ENCODE results near the gene OSMR.

The OSMR gene

GRCh38 chr5:38879078-38879460 lies 33.3 kb downstream of the OSMR start:
- TF ChIP-seq, protein P1, sequence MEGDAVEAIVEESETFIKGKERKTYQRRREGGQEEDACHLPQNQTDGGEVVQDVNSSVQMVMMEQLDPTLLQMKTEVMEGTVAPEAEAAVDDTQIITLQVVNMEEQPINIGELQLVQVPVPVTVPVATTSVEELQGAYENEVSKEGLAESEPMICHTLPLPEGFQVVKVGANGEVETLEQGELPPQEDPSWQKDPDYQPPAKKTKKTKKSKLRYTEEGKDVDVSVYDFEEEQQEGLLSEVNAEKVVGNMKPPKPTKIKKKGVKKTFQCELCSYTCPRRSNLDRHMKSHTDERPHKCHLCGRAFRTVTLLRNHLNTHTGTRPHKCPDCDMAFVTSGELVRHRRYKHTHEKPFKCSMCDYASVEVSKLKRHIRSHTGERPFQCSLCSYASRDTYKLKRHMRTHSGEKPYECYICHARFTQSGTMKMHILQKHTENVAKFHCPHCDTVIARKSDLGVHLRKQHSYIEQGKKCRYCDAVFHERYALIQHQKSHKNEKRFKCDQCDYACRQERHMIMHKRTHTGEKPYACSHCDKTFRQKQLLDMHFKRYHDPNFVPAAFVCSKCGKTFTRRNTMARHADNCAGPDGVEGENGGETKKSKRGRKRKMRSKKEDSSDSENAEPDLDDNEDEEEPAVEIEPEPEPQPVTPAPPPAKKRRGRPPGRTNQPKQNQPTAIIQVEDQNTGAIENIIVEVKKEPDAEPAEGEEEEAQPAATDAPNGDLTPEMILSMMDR (IDR thresholded peaks at IDR 0.05) = no peak

- TF ChIP-seq, protein P1 (IDR thresholded peaks at IDR 0.05) = no peak
These were observed 38.0 kb downstream of the OSMR start for GRCh38 chr5:38883842-38884241.

DNA sequence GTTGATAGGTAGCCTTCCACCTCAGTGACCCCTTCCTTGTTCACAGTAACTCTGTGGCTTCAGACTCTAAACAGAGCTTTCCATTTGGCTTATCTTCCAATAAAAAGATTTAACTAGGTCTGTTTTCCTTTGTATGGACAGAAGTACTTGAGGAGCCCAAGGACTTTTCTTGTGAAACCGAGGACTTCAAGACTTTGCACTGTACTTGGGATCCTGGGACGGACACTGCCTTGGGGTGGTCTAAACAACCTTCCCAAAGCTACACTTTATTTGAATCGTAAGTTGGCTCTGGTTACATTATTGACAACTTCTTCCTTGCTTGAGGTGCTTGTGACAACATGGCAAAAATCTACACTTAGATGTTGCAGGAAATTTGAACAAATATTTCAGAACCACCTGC lies 39.4 kb downstream of the OSMR start:
- TF ChIP-seq, protein P1 (IDR thresholded peaks at IDR 0.05) = no peak

DNA sequence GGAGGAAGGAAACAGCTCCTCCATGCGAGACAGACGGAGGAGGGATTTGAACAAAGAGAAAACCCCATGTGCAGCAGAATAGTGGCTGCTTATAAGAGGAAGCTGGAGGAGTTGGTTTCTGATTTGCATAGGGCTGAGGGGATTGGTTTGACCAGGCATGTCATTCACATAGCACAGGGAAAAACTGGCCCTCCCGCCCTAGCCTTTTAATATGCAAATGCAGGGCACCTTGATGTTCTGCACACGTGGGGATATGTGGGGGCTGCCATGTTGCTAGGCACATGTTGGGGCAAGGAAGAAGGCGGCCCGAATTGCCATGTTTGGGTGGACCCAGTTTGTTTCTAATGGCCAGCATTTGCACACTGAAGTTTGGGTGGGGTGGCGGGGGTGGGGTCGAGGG lies 42.2 kb downstream of the OSMR start:
- TF ChIP-seq, protein P1 (IDR thresholded peaks at IDR 0.05) = no peak

- TF ChIP-seq, protein P1 (IDR thresholded peaks at IDR 0.05) = no peak
These were observed 43.6 kb downstream of the OSMR start for GRCh38 chr5:38889424-38889823.

- TF ChIP-seq, protein P1 (IDR thresholded peaks at IDR 0.05) = no peak
These were observed 45.8 kb downstream of the OSMR start for GRCh38 chr5:38891563-38891962.

DNA sequence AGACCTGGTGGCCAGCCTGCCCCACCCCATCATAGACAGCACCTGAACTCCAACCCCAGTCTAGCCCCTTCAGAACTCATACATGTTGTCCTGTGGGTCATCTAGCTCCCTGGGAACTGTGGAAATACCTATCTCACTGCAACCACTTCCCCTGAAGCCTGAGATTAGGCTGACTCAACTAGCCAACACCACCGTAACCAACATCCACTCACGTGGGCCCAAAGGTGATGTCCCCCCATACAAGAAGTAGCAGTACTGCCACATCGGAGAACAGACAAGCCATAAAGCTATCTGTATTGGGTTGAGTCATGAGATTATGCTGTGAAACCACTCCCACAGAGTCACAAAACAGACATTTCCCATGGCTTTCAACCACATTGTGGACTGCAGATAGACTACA lies 46.6 kb downstream of the OSMR start:
- TF ChIP-seq, protein P1 (IDR thresholded peaks at IDR 0.05) = no peak

GRCh38 chr5:38896760-38897159 lies 50.9 kb downstream of the OSMR start:
- TF ChIP-seq, protein P1 (IDR thresholded peaks at IDR 0.05) = no peak
